HEK293T (cell line): Measurements from ENCODE around the gene USP46.

Source experiments
- BHLHE40 ChIP-seq: fragments of 450-650 bp; IDR thresholded peaks from 2 replicates; pipeline ENCODE4 v1.6.1; 2016; ENCODE audit warnings: mild to moderate bottlenecking, moderate library complexity, borderline replicate concordance
- CTBP1 ChIP-seq: fragments of 450-650 bp; IDR thresholded peaks from 2 replicates; pipeline ENCODE4 v1.6.1; 2016; ENCODE audit warnings: borderline replicate concordance
- FOXA1 ChIP-seq: fragments of 450-650 bp; IDR thresholded peaks from 2 replicates; pipeline ENCODE4 v1.6.1; 2016; ENCODE audit warnings: mild to moderate bottlenecking
- FOXK2 ChIP-seq: fragments of 450-650 bp; IDR thresholded peaks from 2 replicates; pipeline ENCODE4 v1.6.1; 2016; ENCODE audit warnings: mild to moderate bottlenecking
- FOXM1 ChIP-seq: fragments of 450-650 bp; IDR thresholded peaks from 2 replicates; pipeline ENCODE4 v1.6.1; 2017; ENCODE audit warnings: mild to moderate bottlenecking, borderline replicate concordance
- L3MBTL2 ChIP-seq: fragments of 450-650 bp; conservative IDR thresholded peaks from 2 replicates; pipeline ENCODE4 v1.6.1; 2016; ENCODE audit warnings: mild to moderate bottlenecking
- LEF1 ChIP-seq: fragments of 450-650 bp; IDR thresholded peaks from 2 replicates; pipeline ENCODE4 v1.6.1; 2017; ENCODE audit warnings: mild to moderate bottlenecking, borderline replicate concordance
- NFRKB ChIP-seq: fragments of 450-650 bp; IDR thresholded peaks from 2 replicates; pipeline ENCODE4 v1.6.1; 2016; ENCODE audit warnings: mild to moderate bottlenecking, moderate library complexity
- SP1 ChIP-seq: fragments of 450-650 bp; IDR thresholded peaks from 2 replicates; pipeline ENCODE4 v1.6.1; 2017
- SUZ12 ChIP-seq: fragments of 450-650 bp; IDR thresholded peaks from 2 replicates; pipeline ENCODE4 v1.6.1; 2016; ENCODE audit warnings: mild to moderate bottlenecking
- TARDBP ChIP-seq: fragments of 450-650 bp; IDR thresholded peaks from 2 replicates; pipeline ENCODE4 v1.6.1; 2016
- ZNF384 ChIP-seq: fragments of 450-650 bp; IDR thresholded peaks from 2 replicates; pipeline ENCODE4 v1.6.1; 2016

GRCh38 chr4:52577624-52577962 lies 81.5 kb downstream of the USP46 start:
- no peak for TF ChIP-seq NFRKB
- no peak for TF ChIP-seq L3MBTL2
- no peak for TF ChIP-seq ZNF384
- TF ChIP-seq SP1 = no peak
- no peak for TF ChIP-seq BHLHE40
- TF ChIP-seq TARDBP = no peak
- TF ChIP-seq LEF1 = no peak
- no peak for TF ChIP-seq FOXA1
- no peak for TF ChIP-seq CTBP1
- no peak for TF ChIP-seq FOXK2
- TF ChIP-seq SUZ12 = no peak
- no peak for TF ChIP-seq FOXM1
